ENCODE data around the gene CHN1. TPM values are rescaled to one million over a fixed set of nuclear protein-coding genes. Genes with fewer than 3 reads are reported as not detected.

The CHN1 gene
- total RNA-seq, 4 donors from 2014 or later, result 3.4 to 60.2 (median 7.1) TPM

- H3K4me3 ChIP-seq, result no peak overlapping the region
- H3K36me3 ChIP-seq, result no peaks in the 10 kb centered on the region
- H3K9me3 ChIP-seq, result no peaks in the 10 kb centered on the region
- no peaks in the 10 kb centered on the region for H3K4me1 ChIP-seq
- H3K27ac ChIP-seq, result no peak overlapping the region
- DNase-seq, result no peak
- TF ChIP-seq POLR2A (IDR thresholded peaks at IDR 0.05), result no peak
- no peak for TF ChIP-seq CTCF (IDR thresholded peaks at IDR 0.05)
- no peaks in the 10 kb centered on the region for H3K27me3 ChIP-seq
These were observed 234.0 kb downstream of the CHN1 start for GRCh38 chr2:174771136-174771535.

GRCh38 chr2:174768557-174768956 is 236.6 kb downstream of the CHN1 start:
- TF ChIP-seq POLR2A (IDR thresholded peaks at IDR 0.05) (no peak), CTCF (IDR thresholded peaks at IDR 0.05) (no peak)
- Histone ChIP-seq H3K9me3 (no peaks in the 10 kb centered on the region), H3K4me1 (no peaks in the 10 kb centered on the region), H3K36me3 (no peaks in the 10 kb centered on the region), H3K4me3 (no peak overlapping the region), H3K27me3 (no peaks in the 10 kb centered on the region), H3K27ac (no peak overlapping the region)
- DNase-seq, result no peak

- no peak for DNase-seq
- Histone ChIP-seq H3K4me1 (no peaks in the 10 kb centered on the region), H3K27ac (no peak overlapping the region), H3K4me3 (no peak overlapping the region), H3K36me3 (no peaks in the 10 kb centered on the region), H3K9me3 (no peaks in the 10 kb centered on the region), H3K27me3 (no peaks in the 10 kb centered on the region)
- TF ChIP-seq CTCF (IDR thresholded peaks at IDR 0.05) (no peak), POLR2A (IDR thresholded peaks at IDR 0.05) (no peak)
These were observed 238.9 kb downstream of the CHN1 start for GRCh38 chr2:174766271-174766670.

- no peak for DNase-seq
- H3K4me3 ChIP-seq, result no peak overlapping the region
- no peak overlapping the region for H3K27ac ChIP-seq
- H3K36me3 ChIP-seq, result no peaks in the 10 kb centered on the region
- H3K9me3 ChIP-seq, result no peaks in the 10 kb centered on the region
- H3K27me3 ChIP-seq, result no peaks in the 10 kb centered on the region
- no peaks in the 10 kb centered on the region for H3K4me1 ChIP-seq
- TF ChIP-seq POLR2A (IDR thresholded peaks at IDR 0.05) (no peak), CTCF (IDR thresholded peaks at IDR 0.05) (no peak)
These were observed 239.6 kb downstream of the CHN1 start for GRCh38 chr2:174765576-174765975.

- Histone ChIP-seq H3K4me1 (no peaks in the 10 kb centered on the region), H3K27me3 (no peaks in the 10 kb centered on the region), H3K9me3 (no peaks in the 10 kb centered on the region), H3K4me3 (no peak within 1 kb of the TSS), H3K27ac (no peak within 1 kb of the TSS), H3K36me3 (no peaks in the 10 kb centered on the region)
- no peak for TF ChIP-seq CTCF (IDR thresholded peaks at IDR 0.05)
- TF ChIP-seq POLR2A (IDR thresholded peaks at IDR 0.05), result no peak
- DNase-seq, result no peak
These were observed 240.6 kb downstream of the CHN1 start, which contains the start of gene CHRNA1 for GRCh38 chr2:174764280-174765255. CHRNA1 (minus strand) TSS chr2:174764472; CDS start chr2:174764394, 78 bp downstream.
